GM10266 (cell line): ENCODE results near the gene CDH11.

Experiments
- DNase-seq: peaks from one replicate; pipeline ENCODE4 v3.0.0; 2012; ENCODE audit errors: extremely low spot score
- CTCF ChIP-seq: IDR thresholded peaks from 2 replicates; pipeline ENCODE4 v1.5.1; 2012; ENCODE audit warnings: mild to moderate bottlenecking, low read depth; ENCODE audit not compliant: control insufficient read depth, insufficient read depth; ENCODE audit errors: missing control alignments

Gene CDH11

GRCh38 chr16:65095906-65096305 lies 26.0 kb downstream of the CDH11 start:
- DNase-seq = no peak
- no peak for TF ChIP-seq CTCF

GRCh38 chr16:65095090-65095728 lies 26.7 kb downstream of the CDH11 start:
- DNase-seq = no peak
- no peak for TF ChIP-seq CTCF

GRCh38 chr16:65094009-65094408 lies 27.9 kb downstream of the CDH11 start:
- no peak for TF ChIP-seq CTCF
- no peak for DNase-seq

GRCh38 chr16:65083164-65083857 lies 38.6 kb downstream of the CDH11 start:
- no peak for DNase-seq
- no peak for TF ChIP-seq CTCF

GRCh38 chr16:65079549-65079948 lies 42.3 kb downstream of the CDH11 start:
- no peak for TF ChIP-seq CTCF
- DNase-seq = no peak

- DNase-seq = no peak
- TF ChIP-seq CTCF = no peak
Observed at GRCh38 chr16:65077181-65077580, 44.7 kb downstream of the CDH11 start.

GRCh38 chr16:65075877-65076276 lies 46.0 kb downstream of the CDH11 start:
- no peak for DNase-seq
- no peak for TF ChIP-seq CTCF
